Vagina (tissue), 2 donors: ENCODE results near the gene LMBR1. TPM values are rescaled to one million over a fixed set of nuclear protein-coding genes. Genes with fewer than 3 reads are reported as not detected.

ENCODE experiments used
- DNase-seq, 2 donors: peaks; one replicate each; pipeline ENCODE4 v3.0.0-alpha.2; 2017; ENCODE audit errors: extremely low spot score in 2 of 2
- H3K27ac ChIP-seq: fragments of 200-600 bp; sonication (generic); one replicate; pipeline ENCODE4 v1.5.1; 2019
- H3K27me3 ChIP-seq: fragments of 200-600 bp; sonication (generic); one replicate; pipeline ENCODE4 v1.5.1; 2019
- H3K36me3 ChIP-seq, 2 donors: fragments of 200-600 bp; sonication (generic); one replicate each; pipeline ENCODE4 v1.5.1; 2017 to 2019
- H3K4me1 ChIP-seq: fragments of 200-600 bp; sonication (generic); one replicate; pipeline ENCODE4 v1.5.1; 2019
- H3K4me3 ChIP-seq, 2 donors: fragments of 200-600 bp; sonication (generic); 1 replicate in 1 of 2; 2 replicates in 1 of 2; pipeline ENCODE4 v1.5.1; 2016 to 2019
- H3K9me3 ChIP-seq: fragments of 200-600 bp; sonication (generic); one replicate; pipeline ENCODE4 v1.5.1; 2019
- POLR2A ChIP-seq, 2 donors: fragments of 450-650 bp; IDR thresholded peaks; one replicate each; pipeline ENCODE4 v1.6.1; 2017; ENCODE audit warnings: antibody characterized with exemption in 2 of 2, mild to moderate bottlenecking in 2 of 2, moderate library complexity in 2 of 2
- POLR2AphosphoS5 ChIP-seq, 2 donors: sonication (generic); formaldehyde crosslinking; IDR thresholded peaks; one replicate each; pipeline ENCODE4 v1.9.0; 2017; ENCODE audit warnings: antibody characterized with exemption in 2 of 2, mild to moderate bottlenecking in 2 of 2, low read depth in 1 of 2; ENCODE audit not compliant: insufficient read depth in 1 of 2
- intact Hi-C: fragments of 100-400 bp; cut with DNase I; formaldehyde crosslinking; loops from one replicate; pipeline ENCODE4 v1.15.1; 2023
- total RNA-seq: library from RNA; depleted of rRNA; stranded (reverse); fragments of >200 nt; gene quantifications from one replicate; pipeline ENCODE4 v1.2.3, GENCODE V29; 2016
- TF ChIP-seq, protein P1 (sequence below), 3 experiments: fragments of 450-650 bp in 2 of 3; fragments of 200-600 bp in 1 of 3; sonication (generic) in 1 of 3; IDR thresholded peaks; one replicate each; pipeline ENCODE4 v1.5.1; 2017 to 2019; ENCODE audit warnings: antibody characterized with exemption in 3 of 3, mild to moderate bottlenecking in 2 of 3, moderate library complexity in 2 of 3

The LMBR1 gene
- total RNA-seq, 1 donor from 2014 or later = 45.7 TPM

GRCh38 chr7:156673902-156674301 is 219.1 kb downstream of the LMBR1 start:
- no peaks in the 10 kb centered on the region for H3K4me1 ChIP-seq
- no peaks in the 10 kb centered on the region for H3K9me3 ChIP-seq
- TF ChIP-seq, protein P1, sequence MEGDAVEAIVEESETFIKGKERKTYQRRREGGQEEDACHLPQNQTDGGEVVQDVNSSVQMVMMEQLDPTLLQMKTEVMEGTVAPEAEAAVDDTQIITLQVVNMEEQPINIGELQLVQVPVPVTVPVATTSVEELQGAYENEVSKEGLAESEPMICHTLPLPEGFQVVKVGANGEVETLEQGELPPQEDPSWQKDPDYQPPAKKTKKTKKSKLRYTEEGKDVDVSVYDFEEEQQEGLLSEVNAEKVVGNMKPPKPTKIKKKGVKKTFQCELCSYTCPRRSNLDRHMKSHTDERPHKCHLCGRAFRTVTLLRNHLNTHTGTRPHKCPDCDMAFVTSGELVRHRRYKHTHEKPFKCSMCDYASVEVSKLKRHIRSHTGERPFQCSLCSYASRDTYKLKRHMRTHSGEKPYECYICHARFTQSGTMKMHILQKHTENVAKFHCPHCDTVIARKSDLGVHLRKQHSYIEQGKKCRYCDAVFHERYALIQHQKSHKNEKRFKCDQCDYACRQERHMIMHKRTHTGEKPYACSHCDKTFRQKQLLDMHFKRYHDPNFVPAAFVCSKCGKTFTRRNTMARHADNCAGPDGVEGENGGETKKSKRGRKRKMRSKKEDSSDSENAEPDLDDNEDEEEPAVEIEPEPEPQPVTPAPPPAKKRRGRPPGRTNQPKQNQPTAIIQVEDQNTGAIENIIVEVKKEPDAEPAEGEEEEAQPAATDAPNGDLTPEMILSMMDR (IDR thresholded peaks at IDR 0.05) = no peak
- no peak for TF ChIP-seq POLR2AphosphoS5 (IDR thresholded peaks at IDR 0.05; ENCODE audit: insufficient read depth in 1 of 2, low read depth in 1 of 2)
- no peak for TF ChIP-seq POLR2A (IDR thresholded peaks at IDR 0.05)
- no peak overlapping the region for H3K4me3 ChIP-seq
- no peak overlapping the region for H3K27ac ChIP-seq
- no peaks in the 10 kb centered on the region for H3K27me3 ChIP-seq
- DNase-seq = no peak
- intact Hi-C loops = no loop called here
- peaks cover 0 to 27% of the 10 kb centered on the region in 2 donors for H3K36me3 ChIP-seq

DNA sequence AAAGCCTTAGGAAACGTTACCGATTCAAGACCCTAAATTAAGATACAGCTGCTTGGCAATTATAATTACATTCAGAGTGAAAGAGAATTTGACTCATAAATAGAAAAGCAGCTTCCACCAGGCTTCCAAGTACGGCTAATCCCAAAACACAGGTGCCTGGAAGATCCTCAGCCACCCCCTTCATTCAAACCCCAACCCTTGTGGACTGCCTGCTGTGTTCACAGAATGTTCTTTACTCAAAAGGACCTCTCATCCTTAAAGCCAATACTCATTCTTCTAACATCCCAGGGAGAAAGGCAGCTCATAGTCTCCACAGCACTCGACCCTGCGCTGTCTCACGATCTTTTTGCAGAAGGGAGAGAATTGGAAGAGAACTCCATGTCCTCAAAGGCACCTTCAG is 219.5 kb downstream of the LMBR1 start:
- H3K4me3 ChIP-seq = no peak overlapping the region
- no peaks in the 10 kb centered on the region for H3K9me3 ChIP-seq
- no peak overlapping the region for H3K27ac ChIP-seq
- intact Hi-C loops = no loop called here
- TF ChIP-seq POLR2A (IDR thresholded peaks at IDR 0.05) (no peak), POLR2AphosphoS5 (IDR thresholded peaks at IDR 0.05; ENCODE audit: insufficient read depth in 1 of 2, low read depth in 1 of 2) (no peak)
- TF ChIP-seq, protein P1 (IDR thresholded peaks at IDR 0.05) = no peak
- no peak for DNase-seq
- H3K36me3 ChIP-seq = peaks cover 0 to 27% of the 10 kb centered on the region in 2 donors
- H3K27me3 ChIP-seq = no peaks in the 10 kb centered on the region
- H3K4me1 ChIP-seq = no peaks in the 10 kb centered on the region

DNA sequence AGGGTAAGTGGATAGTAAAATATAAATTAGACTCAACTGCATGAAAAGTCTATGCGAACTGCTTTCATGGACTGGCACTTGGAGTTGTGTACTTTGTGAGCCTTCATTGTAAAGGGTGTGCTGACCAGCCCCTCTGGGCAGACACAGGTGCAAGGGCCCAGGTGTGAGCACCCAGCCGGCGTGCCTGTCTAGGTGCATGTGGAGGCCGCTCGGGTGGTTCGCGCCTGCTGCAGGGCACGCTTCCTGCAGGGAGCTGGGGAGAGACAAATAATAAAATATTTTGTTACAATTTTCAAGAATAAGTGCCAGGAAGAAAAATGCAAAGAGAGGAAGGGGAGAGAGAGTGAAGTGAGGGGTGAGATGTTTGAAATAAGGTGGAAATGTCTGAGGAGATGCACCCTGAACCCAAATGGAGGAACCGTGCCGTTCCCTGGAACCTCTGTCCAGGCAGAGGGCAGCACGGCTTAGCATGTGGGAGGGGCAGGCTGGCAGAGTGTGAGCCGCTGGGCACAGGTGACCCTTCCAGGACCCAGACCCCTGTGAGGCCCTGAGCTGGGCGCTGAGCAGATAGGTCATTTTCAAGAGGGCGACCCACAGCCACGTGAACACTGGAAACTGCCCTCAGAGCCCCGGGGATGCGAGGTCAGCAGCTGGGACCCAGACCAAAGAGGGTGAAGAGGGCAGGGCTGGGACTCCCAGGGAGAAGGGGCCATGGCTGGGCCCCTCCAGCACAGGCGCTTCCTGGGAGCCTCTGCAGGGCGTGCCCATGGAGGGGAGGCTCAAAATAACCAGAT is 223.8 kb downstream of the LMBR1 start:
- H3K36me3 ChIP-seq = no peaks in the 10 kb centered on the region
- TF ChIP-seq POLR2A (IDR thresholded peaks at IDR 0.05) (no peak), POLR2AphosphoS5 (IDR thresholded peaks at IDR 0.05; ENCODE audit: insufficient read depth in 1 of 2, low read depth in 1 of 2) (no peak)
- TF ChIP-seq, protein P1 (IDR thresholded peaks at IDR 0.05) = no peak
- intact Hi-C loops = no loop called here
- H3K27me3 ChIP-seq = no peaks in the 10 kb centered on the region
- H3K4me1 ChIP-seq = no peaks in the 10 kb centered on the region
- DNase-seq = no peak
- H3K27ac ChIP-seq = no peak overlapping the region
- no peaks in the 10 kb centered on the region for H3K9me3 ChIP-seq
- no peak overlapping the region for H3K4me3 ChIP-seq

- Histone ChIP-seq H3K27ac (no peak overlapping the region), H3K36me3 (no peaks in the 10 kb centered on the region), H3K27me3 (no peaks in the 10 kb centered on the region), H3K4me3 (no peak overlapping the region), H3K9me3 (no peaks in the 10 kb centered on the region), H3K4me1 (no peaks in the 10 kb centered on the region)
- DNase-seq = no peak
- TF ChIP-seq POLR2A (IDR thresholded peaks at IDR 0.05) (no peak), POLR2AphosphoS5 (IDR thresholded peaks at IDR 0.05; ENCODE audit: insufficient read depth in 1 of 2, low read depth in 1 of 2) (no peak)
- TF ChIP-seq, protein P1 (IDR thresholded peaks at IDR 0.05) = no peak
- intact Hi-C loops = no loop called here
Observed at GRCh38 chr7:156668130-156668741, 224.7 kb downstream of the LMBR1 start.

GRCh38 chr7:156667110-156667426 is 225.9 kb downstream of the LMBR1 start:
- Histone ChIP-seq H3K27ac (no peak overlapping the region), H3K36me3 (no peaks in the 10 kb centered on the region), H3K9me3 (no peaks in the 10 kb centered on the region), H3K27me3 (no peaks in the 10 kb centered on the region), H3K4me1 (no peaks in the 10 kb centered on the region), H3K4me3 (no peak overlapping the region)
- intact Hi-C loops = no loop called here
- no peak for DNase-seq
- TF ChIP-seq POLR2A (IDR thresholded peaks at IDR 0.05) = no peak
- TF ChIP-seq POLR2AphosphoS5 (IDR thresholded peaks at IDR 0.05; ENCODE audit: insufficient read depth in 1 of 2, low read depth in 1 of 2) = no peak
- TF ChIP-seq, protein P1 (IDR thresholded peaks at IDR 0.05) = no peak
